ENCODE results near the gene PFDN1. TPM values are rescaled to one million over a fixed set of nuclear protein-coding genes. Genes with fewer than 3 reads are reported as not detected.
A peak's percentile ranks its signal among the peaks of the same experiment; 100 is the strongest.
"Not testable (repeated sequence)": the region's sequence is repeated elsewhere in the genome, so short reads cannot be mapped to it uniquely, and the experiment has no call there.

PFDN1 gene
- total RNA-seq (2014; rRNA removed; shearing (Covaris generic)) = 144 and 162 TPM in 2 replicates

DNA sequence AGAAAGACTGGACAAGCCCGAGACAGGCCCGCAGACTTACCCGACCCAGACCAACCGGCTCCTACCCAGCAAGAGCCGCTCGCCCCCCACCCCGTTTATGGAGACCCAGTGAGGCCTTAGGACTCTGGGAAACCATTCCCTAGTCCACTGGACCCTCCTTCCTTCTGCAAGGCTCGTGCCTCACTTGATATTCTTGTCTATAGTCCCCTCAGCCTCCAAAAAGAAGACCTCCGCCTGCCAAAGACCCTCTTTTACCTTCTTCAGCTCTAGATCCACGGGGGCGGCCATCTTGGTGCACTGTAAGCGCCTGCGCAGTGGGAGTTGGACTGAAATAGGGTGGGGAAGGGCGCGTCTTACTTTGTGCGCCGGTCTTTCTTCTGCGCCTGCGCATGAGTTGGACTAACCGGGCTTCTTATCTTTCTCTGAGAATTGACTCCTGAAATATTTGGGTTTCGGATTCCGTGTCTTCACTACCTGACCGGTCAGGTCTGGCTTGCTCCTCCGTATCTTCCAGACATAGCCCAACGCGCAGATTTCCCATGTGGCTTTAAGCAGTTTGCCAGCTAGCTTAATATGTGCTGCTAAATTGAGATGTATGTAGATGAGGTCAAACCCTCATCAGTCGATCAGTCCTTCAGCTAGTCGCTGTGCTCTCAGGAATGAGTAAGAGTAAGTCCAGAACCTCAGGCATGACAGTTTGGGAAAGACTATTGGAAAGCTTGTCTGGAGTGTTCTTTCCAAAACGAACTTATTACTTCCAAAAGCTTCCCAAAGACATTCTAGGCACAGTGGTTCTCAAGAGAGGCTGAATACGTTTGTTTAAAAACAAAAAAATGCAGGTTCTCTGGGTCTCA is at the start of gene PFDN1:
TSS of gene PFDN1 (minus strand) at position 316 of the 854 bp plus-strand sequence. CDS start at position 288, 28 bp downstream.
- peak; percentile 96 for DNase-seq (ENCODE audit: low read depth)

GRCh38 chr5:140351609-140352334 is 48.9 kb upstream of the PFDN1 start:
- DNase-seq (ENCODE audit: low read depth) = peak; percentile 63

GRCh38 chr5:140349244-140349643 is 46.3 kb upstream of the PFDN1 start:
- no peak for DNase-seq (ENCODE audit: low read depth)

DNA sequence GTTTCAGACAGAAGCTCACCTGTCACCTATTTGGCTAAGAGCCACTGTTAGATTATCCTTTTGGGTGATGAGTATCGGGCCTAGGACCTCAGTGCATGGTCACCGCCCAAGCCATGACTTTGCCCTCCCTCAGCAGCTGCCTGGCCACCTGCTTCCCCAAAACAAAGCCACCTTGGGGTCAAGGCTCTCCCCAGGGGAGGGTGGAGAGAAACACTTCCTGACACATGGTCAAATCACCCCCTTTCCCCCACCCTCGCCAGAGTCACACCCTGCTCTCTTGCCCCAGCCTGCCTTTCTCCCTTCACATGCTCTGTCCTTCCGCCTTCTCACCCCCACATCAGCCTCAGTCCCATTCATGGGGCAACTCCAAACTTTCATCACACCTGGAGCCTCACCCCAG is 45.2 kb upstream of the PFDN1 start:
- no peak for DNase-seq (ENCODE audit: low read depth)

- DNase-seq (ENCODE audit: low read depth) = no peak
Measured at GRCh38 chr5:140347360-140347759, 44.5 kb upstream of the PFDN1 start.

- DNase-seq (ENCODE audit: low read depth) = peak; percentile 87
Measured at GRCh38 chr5:140346348-140347221, 43.7 kb upstream of the PFDN1 start, which contains the start of gene HBEGF. TSS of gene HBEGF (minus strand) at chr5:140346603. CDS start at chr5:140346328, 275 bp downstream.

DNA sequence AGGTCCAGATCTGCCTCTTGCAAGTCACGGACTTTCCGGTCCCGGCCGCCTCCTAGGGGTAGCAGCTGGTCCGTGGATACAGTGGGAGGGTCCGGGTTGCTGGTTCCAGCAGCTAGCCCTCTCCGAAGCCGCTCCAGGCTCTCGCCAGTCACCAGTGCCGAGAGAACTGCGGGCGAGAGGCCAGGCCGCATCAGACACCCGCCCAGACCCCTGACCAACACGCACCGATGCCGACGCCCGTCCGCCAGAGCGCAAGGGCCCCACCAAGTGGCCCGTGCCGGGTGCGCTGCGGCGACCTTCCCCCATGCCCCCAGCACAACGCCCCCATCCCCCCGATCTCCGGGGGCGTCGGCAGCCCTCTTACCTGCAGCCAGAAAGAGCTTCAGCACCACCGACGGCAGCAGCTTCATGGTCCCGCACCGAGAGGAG is 43.0 kb upstream of the PFDN1 start:
- DNase-seq (ENCODE audit: low read depth) = peak; percentile 78

GRCh38 chr5:140344683-140345423 is 42.0 kb upstream of the PFDN1 start:
- peak; percentile 90 for DNase-seq (ENCODE audit: low read depth)

GRCh38 chr5:140343849-140344248 is 40.9 kb upstream of the PFDN1 start:
- not testable (repeated sequence) for DNase-seq (ENCODE audit: low read depth)

DNA sequence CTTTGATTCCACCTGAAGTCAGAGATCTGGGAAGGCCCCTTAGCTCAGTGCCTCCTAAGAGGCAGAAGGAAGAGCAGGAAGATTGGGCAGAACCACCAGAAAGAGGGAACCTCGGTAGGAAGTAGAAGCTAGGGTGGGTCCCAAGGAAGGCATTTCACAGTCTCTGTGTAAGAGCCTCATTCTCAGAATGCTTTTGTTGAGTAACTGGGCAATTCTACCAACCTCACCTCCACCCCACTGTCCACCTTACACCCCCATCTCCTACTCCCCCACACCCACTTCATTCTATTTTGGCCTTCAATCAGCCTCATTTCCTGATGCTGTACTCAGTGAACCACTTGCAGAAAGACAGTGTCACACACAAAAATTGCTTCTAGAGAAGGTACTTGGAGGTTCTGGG is 40.0 kb upstream of the PFDN1 start:
- DNase-seq (ENCODE audit: low read depth) = no peak

DNA sequence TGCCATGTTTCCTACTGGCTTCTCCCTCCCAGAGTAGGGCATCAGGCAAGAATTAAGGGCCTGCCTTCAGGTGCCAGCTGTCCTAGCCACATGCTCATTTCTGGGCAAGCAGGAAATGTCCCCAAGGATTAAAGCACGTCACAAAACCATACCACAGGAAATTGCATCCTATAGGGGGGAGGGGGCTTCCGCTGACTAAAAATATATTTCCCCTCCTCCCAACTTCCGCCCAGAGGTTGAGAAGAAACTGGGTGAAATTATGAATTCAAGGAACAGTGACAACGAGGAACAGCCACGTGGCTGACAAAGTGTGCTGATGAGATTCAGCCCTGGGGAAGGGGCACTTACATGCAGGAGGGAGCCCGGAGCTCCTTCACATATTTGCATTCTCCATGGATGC is 39.4 kb upstream of the PFDN1 start:
- DNase-seq (ENCODE audit: low read depth) = peak; percentile 37

DNA sequence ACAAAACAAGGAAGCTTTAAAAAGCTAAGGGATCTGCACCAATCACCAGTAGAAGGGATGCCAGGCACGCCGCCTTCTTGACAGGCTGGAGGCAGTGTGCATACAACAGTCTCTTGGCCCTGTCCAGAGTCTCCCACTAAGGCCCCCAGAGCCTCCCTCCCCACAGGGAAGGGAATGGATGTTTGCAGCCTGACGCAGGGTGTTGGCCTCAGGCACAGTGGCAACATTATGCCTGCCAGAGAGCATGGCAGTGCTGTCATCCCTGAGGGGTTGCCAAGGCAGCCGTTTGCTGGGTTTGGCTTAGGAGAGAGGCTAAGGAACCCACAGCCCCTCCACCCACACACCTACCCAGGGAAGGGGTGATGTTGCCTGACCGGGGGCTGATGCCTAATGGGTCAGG is 38.7 kb upstream of the PFDN1 start:
- DNase-seq (ENCODE audit: low read depth) = peak; percentile 76

- no peak for DNase-seq (ENCODE audit: low read depth)
Measured at GRCh38 chr5:140340605-140341121, 37.8 kb upstream of the PFDN1 start.

DNA sequence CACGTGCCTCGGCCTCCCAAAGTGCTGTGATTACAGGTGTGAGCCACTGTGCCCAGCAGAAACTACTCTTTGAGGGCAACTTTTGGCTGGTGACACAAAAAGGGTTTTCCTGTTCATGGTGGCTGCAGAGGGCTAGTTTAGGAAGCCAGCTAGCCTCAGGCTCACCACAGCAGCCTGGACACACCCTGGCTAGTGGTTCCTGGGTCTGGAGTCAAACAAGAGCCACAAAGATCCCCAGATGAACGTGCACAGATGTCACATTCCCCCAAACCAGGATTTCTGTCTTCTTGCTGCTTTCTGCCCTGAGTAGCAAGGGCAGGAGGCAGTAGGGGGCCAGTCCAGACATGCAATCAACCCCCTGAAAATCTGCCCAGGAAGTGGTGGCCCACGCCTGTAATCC is 36.7 kb upstream of the PFDN1 start:
- no peak for DNase-seq (ENCODE audit: low read depth)

GRCh38 chr5:140338908-140339307 is 36.0 kb upstream of the PFDN1 start:
- no peak for DNase-seq (ENCODE audit: low read depth)

GRCh38 chr5:140338336-140338735 is 35.4 kb upstream of the PFDN1 start:
- DNase-seq (ENCODE audit: low read depth) = no peak

GRCh38 chr5:140337880-140338279 is 35.0 kb upstream of the PFDN1 start:
- no peak for DNase-seq (ENCODE audit: low read depth)

DNA sequence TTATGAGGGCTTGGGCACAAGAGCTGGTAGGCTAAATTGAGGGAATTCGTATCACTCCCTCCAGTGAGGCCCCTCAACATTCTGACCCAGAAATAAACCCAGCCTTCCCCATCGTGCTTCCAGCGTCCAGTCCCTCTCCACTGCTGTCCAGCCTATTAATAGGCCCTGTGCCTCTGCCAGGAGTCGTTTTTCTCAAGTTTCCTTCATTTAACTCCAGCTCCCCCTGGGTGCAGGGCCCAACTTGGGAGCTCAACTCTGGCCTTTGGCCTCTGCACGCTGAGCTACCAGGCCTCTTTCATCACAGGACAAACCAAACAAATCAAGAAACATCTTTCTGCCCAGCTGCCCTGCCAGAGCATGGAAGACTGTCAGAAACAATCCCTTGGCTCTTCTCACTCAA is 33.5 kb upstream of the PFDN1 start:
- DNase-seq (ENCODE audit: low read depth) = no peak

GRCh38 chr5:140331638-140332037 is 28.7 kb upstream of the PFDN1 start:
- no peak for DNase-seq (ENCODE audit: low read depth)

- DNase-seq (ENCODE audit: low read depth) = no peak
Measured at GRCh38 chr5:140329739-140330481, 27.0 kb upstream of the PFDN1 start.
